ENCODE results near the gene LTB4R.

LTB4R gene

GRCh38 chr14:24307575-24308341, 3.5 kb upstream of the LTB4R start, which contains the start of gene CIDEB:
Gene CIDEB (minus strand): TSS chr14:24307977. CDS start chr14:24307858, 119 bp downstream.
- Histone ChIP-seq H3K9ac (ENCODE audit: low read depth, low read length) (no peak within 1 kb of the TSS), H3K27me3 (ENCODE audit: control insufficient read depth, insufficient read depth, low read length) (no peaks in the 10 kb centered on the region), H3K36me3 (ENCODE audit: control insufficient read depth, insufficient read depth, low read length) (peaks cover 57% of the 10 kb centered on the region), H3K27ac (ENCODE audit: low read depth, low read length) (peak within 1 kb of the TSS; percentile 48), H3K4me1 (ENCODE audit: control insufficient read depth, insufficient read depth, low read length) (no peaks in the 10 kb centered on the region), H3K4me3 (ENCODE audit: low read depth, low read length) (no peak within 1 kb of the TSS), H3K9me3 (ENCODE audit: control insufficient read depth, insufficient read depth, low read length) (no peaks in the 10 kb centered on the region)

GRCh38 chr14:24308342-24309124, 2.8 kb upstream of the LTB4R start:
- Histone ChIP-seq H3K27ac (ENCODE audit: low read depth, low read length) (no peak overlapping the region), H3K4me3 (ENCODE audit: low read depth, low read length) (no peak overlapping the region), H3K9me3 (ENCODE audit: control insufficient read depth, insufficient read depth, low read length) (no peaks in the 10 kb centered on the region)

GRCh38 chr14:24309538-24310264, 1.6 kb upstream of the LTB4R start, which contains the start of gene LTB4R2:
Gene LTB4R2 (plus strand): TSS chr14:24310140. CDS start chr14:24310665, 525 bp downstream.
- H3K27ac ChIP-seq (ENCODE audit: low read depth, low read length), result no peak within 1 kb of the TSS
- H3K27me3 ChIP-seq (ENCODE audit: control insufficient read depth, insufficient read depth, low read length), result no peaks in the 10 kb centered on the region; the same call in 1 of the 2 replicates
- no peak within 1 kb of the TSS for H3K9ac ChIP-seq (ENCODE audit: low read depth, low read length)
- no peaks in the 10 kb centered on the region for H3K4me1 ChIP-seq (ENCODE audit: control insufficient read depth, insufficient read depth, low read length)
- no peak within 1 kb of the TSS for H3K4me3 ChIP-seq (ENCODE audit: low read depth, low read length)
- no peaks in the 10 kb centered on the region for H3K9me3 ChIP-seq (ENCODE audit: control insufficient read depth, insufficient read depth, low read length)
- peaks cover 37% of the 10 kb centered on the region for H3K36me3 ChIP-seq (ENCODE audit: control insufficient read depth, insufficient read depth, low read length)

More at GRCh38 chr14:24308342-24309124, 2.8 kb upstream of the LTB4R start:
- Histone ChIP-seq H3K4me1 (ENCODE audit: control insufficient read depth, insufficient read depth, low read length) (no peaks in the 10 kb centered on the region), H3K9ac (ENCODE audit: low read depth, low read length) (no peak overlapping the region), H3K36me3 (ENCODE audit: control insufficient read depth, insufficient read depth, low read length) (peaks cover 49% of the 10 kb centered on the region), H3K27me3 (ENCODE audit: control insufficient read depth, insufficient read depth, low read length) (no peaks in the 10 kb centered on the region)

GRCh38 chr14:24310265-24310645, 1.0 kb upstream of the LTB4R start:
- Histone ChIP-seq H3K36me3 (ENCODE audit: control insufficient read depth, insufficient read depth, low read length) (peaks cover 32% of the 10 kb centered on the region), H3K4me3 (ENCODE audit: low read depth, low read length) (no peak overlapping the region), H3K27ac (ENCODE audit: low read depth, low read length) (no peak overlapping the region), H3K9me3 (ENCODE audit: control insufficient read depth, insufficient read depth, low read length) (no peaks in the 10 kb centered on the region), H3K4me1 (ENCODE audit: control insufficient read depth, insufficient read depth, low read length) (no peaks in the 10 kb centered on the region), H3K27me3 (ENCODE audit: control insufficient read depth, insufficient read depth, low read length) (no peaks in the 10 kb centered on the region; the same call in 1 of the 2 replicates), H3K9ac (ENCODE audit: low read depth, low read length) (no peak overlapping the region)

GRCh38 chr14:24311837-24312615, 724 bp downstream of the LTB4R start:
- peaks cover 14% of the 10 kb centered on the region for H3K36me3 ChIP-seq (ENCODE audit: control insufficient read depth, insufficient read depth, low read length)
- H3K4me1 ChIP-seq (ENCODE audit: control insufficient read depth, insufficient read depth, low read length), result no peaks in the 10 kb centered on the region
- H3K27ac ChIP-seq (ENCODE audit: low read depth, low read length), result no peak overlapping the region
- H3K9ac ChIP-seq (ENCODE audit: low read depth, low read length), result no peak overlapping the region
- no peaks in the 10 kb centered on the region for H3K9me3 ChIP-seq (ENCODE audit: control insufficient read depth, insufficient read depth, low read length)
- no peak overlapping the region for H3K4me3 ChIP-seq (ENCODE audit: low read depth, low read length)
- peaks cover 6% of the 10 kb centered on the region; the same call in 1 of the 2 replicates for H3K27me3 ChIP-seq (ENCODE audit: control insufficient read depth, insufficient read depth, low read length)

- H3K36me3 ChIP-seq (ENCODE audit: control insufficient read depth, insufficient read depth, low read length), result peaks cover 10% of the 10 kb centered on the region
- H3K4me3 ChIP-seq (ENCODE audit: low read depth, low read length), result no peak overlapping the region
- H3K9me3 ChIP-seq (ENCODE audit: control insufficient read depth, insufficient read depth, low read length), result no peaks in the 10 kb centered on the region
- peaks cover 15% of the 10 kb centered on the region for H3K27me3 ChIP-seq (ENCODE audit: control insufficient read depth, insufficient read depth, low read length)
- no peaks in the 10 kb centered on the region for H3K4me1 ChIP-seq (ENCODE audit: control insufficient read depth, insufficient read depth, low read length)
- no peak overlapping the region for H3K9ac ChIP-seq (ENCODE audit: low read depth, low read length)
- H3K27ac ChIP-seq (ENCODE audit: low read depth, low read length), result no peak overlapping the region
These were observed 1.6 kb downstream of the LTB4R start for GRCh38 chr14:24312736-24313507.

DNA sequence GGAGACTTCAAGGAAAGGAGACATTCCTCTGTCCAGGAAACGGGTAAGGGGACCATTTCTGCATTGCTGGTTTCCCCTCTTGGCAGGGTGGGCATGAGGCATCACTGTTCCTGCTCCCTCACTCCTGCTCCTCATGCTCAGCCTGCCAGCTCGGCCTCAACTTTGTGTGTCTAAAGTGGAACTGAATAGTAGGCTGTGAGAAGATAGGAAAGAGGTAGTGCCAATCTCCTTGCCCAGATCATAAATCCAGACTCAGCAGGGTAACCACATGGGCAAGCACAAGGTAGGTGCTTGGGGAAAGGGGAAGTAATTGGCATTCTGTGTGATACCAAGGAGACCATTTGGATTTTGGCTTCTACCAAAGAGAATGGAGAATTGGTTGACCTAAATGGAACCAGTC, 2.6 kb downstream of the LTB4R start:
- Histone ChIP-seq H3K4me3 (ENCODE audit: low read depth, low read length) (no peak overlapping the region), H3K9me3 (ENCODE audit: control insufficient read depth, insufficient read depth, low read length) (no peaks in the 10 kb centered on the region), H3K9ac (ENCODE audit: low read depth, low read length) (no peak overlapping the region), H3K27me3 (ENCODE audit: control insufficient read depth, insufficient read depth, low read length) (peaks cover 24% of the 10 kb centered on the region), H3K36me3 (ENCODE audit: control insufficient read depth, insufficient read depth, low read length) (peaks cover 3% of the 10 kb centered on the region), H3K4me1 (ENCODE audit: control insufficient read depth, insufficient read depth, low read length) (no peaks in the 10 kb centered on the region), H3K27ac (ENCODE audit: low read depth, low read length) (no peak overlapping the region)

GRCh38 chr14:24314377-24315193, 3.3 kb downstream of the LTB4R start:
- Histone ChIP-seq H3K4me3 (ENCODE audit: low read depth, low read length) (no peak overlapping the region), H3K9ac (ENCODE audit: low read depth, low read length) (no peak overlapping the region), H3K36me3 (ENCODE audit: control insufficient read depth, insufficient read depth, low read length) (no peaks in the 10 kb centered on the region), H3K27me3 (ENCODE audit: control insufficient read depth, insufficient read depth, low read length) (peaks cover 31% of the 10 kb centered on the region), H3K4me1 (ENCODE audit: control insufficient read depth, insufficient read depth, low read length) (no peaks in the 10 kb centered on the region), H3K27ac (ENCODE audit: low read depth, low read length) (no peak overlapping the region), H3K9me3 (ENCODE audit: control insufficient read depth, insufficient read depth, low read length) (no peaks in the 10 kb centered on the region)

- Histone ChIP-seq H3K9ac (ENCODE audit: low read depth, low read length) (no peak overlapping the region), H3K36me3 (ENCODE audit: control insufficient read depth, insufficient read depth, low read length) (no peaks in the 10 kb centered on the region), H3K27me3 (ENCODE audit: control insufficient read depth, insufficient read depth, low read length) (peaks cover 38% of the 10 kb centered on the region), H3K4me1 (ENCODE audit: control insufficient read depth, insufficient read depth, low read length) (no peaks in the 10 kb centered on the region), H3K4me3 (ENCODE audit: low read depth, low read length) (no peak overlapping the region), H3K27ac (ENCODE audit: low read depth, low read length) (no peak overlapping the region), H3K9me3 (ENCODE audit: control insufficient read depth, insufficient read depth, low read length) (no peaks in the 10 kb centered on the region)
These were observed 4.0 kb downstream of the LTB4R start for GRCh38 chr14:24315243-24315806.

All from HUES48 (cell line).